Stomach (tissue), 4 donors: Measurements from ENCODE around the gene RPL10.

Experiments used
- CTCF ChIP-seq, 7 experiments: fragments of 450-650 bp in 4 of 7; fragments of 200-600 bp in 3 of 7; sonication (generic) in 3 of 7; IDR thresholded peaks; one replicate each; pipeline ENCODE4 v1.5.1; 2016 to 2019; ENCODE audit warnings: antibody characterized with exemption in 7 of 7, control low read depth in 2 of 7, mild to moderate bottlenecking in 1 of 7
- EP300 ChIP-seq: sonication (generic); formaldehyde crosslinking; IDR thresholded peaks from one replicate; pipeline ENCODE4 v1.6.1; 2017; ENCODE audit warnings: antibody characterized with exemption
- POLR2A ChIP-seq, 4 donors: fragments of 450-650 bp; IDR thresholded peaks; one replicate each; pipeline ENCODE4 v1.6.1; 2016; ENCODE audit warnings: antibody characterized with exemption in 4 of 4, control low read depth in 2 of 4, mild to moderate bottlenecking in 1 of 4, moderate library complexity in 1 of 4
- POLR2AphosphoS5 ChIP-seq, 3 donors: sonication (generic); formaldehyde crosslinking; IDR thresholded peaks; one replicate each; pipeline ENCODE4 v1.6.1; 2016; ENCODE audit warnings: antibody characterized with exemption in 3 of 3

GRCh38 chrX:154371789-154372300 is 26.3 kb upstream of the RPL10 start:
- no peak for TF ChIP-seq CTCF (IDR thresholded peaks at IDR 0.05)
- no peak for TF ChIP-seq POLR2AphosphoS5 (IDR thresholded peaks at IDR 0.05)
- TF ChIP-seq EP300, result no peak
- TF ChIP-seq POLR2A (IDR thresholded peaks at IDR 0.05), result no peak
